VCaP (cell line): Measurements from ENCODE around the gene NLGN2.

Source experiments
- H3K27ac ChIP-seq: fragments of 450-650 bp; 2 replicates; pipeline ENCODE4 v1.5.1; 2017
- CTCF ChIP-seq: fragments of 450-650 bp; conservative IDR thresholded peaks from 2 replicates; pipeline ENCODE4 v1.5.1; 2017; ENCODE audit warnings: mild to moderate bottlenecking, moderate library complexity

The NLGN2 gene

GRCh38 chr17:7403977-7404736, 3.5 kb upstream of the NLGN2 start, which contains the start of gene TMEM256:
TMEM256 (minus strand) TSS chr17:7404097; CDS start chr17:7404084, 13 bp downstream.
- no peak for TF ChIP-seq CTCF
- H3K27ac ChIP-seq: peak within 1 kb of the TSS; percentile 73

GRCh38 chr17:7404737-7405349, 2.8 kb upstream of the NLGN2 start:
- TF ChIP-seq CTCF: no peak

GRCh38 chr17:7405350-7406234, 2.1 kb upstream of the NLGN2 start:
- H3K27ac ChIP-seq: peak overlapping the region; percentile 63; the same call in 1 of the 2 replicates
- TF ChIP-seq CTCF: no peak

More at GRCh38 chr17:7404737-7405349, 2.8 kb upstream of the NLGN2 start:
- H3K27ac ChIP-seq: peak overlapping the region; percentile 63; the same call in 1 of the 2 replicates

- H3K27ac ChIP-seq: no peak overlapping the region
- no peak for TF ChIP-seq CTCF
Measured at GRCh38 chr17:7406235-7406825, 1.3 kb upstream of the NLGN2 start.

- no peak overlapping the region for H3K27ac ChIP-seq
- no peak for TF ChIP-seq CTCF
Measured at GRCh38 chr17:7407082-7407481, 563 bp upstream of the NLGN2 start.

- TF ChIP-seq CTCF: no peak
- H3K27ac ChIP-seq: no peak overlapping the region
Measured at GRCh38 chr17:7408252-7408727, 645 bp downstream of the NLGN2 start.
